Tibial nerve (tissue), 4 donors: ENCODE results near the gene CAMSAP1. TPM values are rescaled to one million over a fixed set of nuclear protein-coding genes. Genes with fewer than 3 reads are reported as not detected.

Source experiments
- DNase-seq, 2 donors: peaks; one replicate each; pipeline ENCODE4 v3.0.0-alpha.2; 2019; ENCODE audit warnings: low spot score in 2 of 2
- H3K27ac ChIP-seq, 4 donors: fragments of 200-600 bp; sonication (generic) in 3 of 4; one replicate each; pipeline ENCODE4 v1.5.1; 2017 to 2019; ENCODE audit warnings: mild to moderate bottlenecking in 1 of 4
- H3K27me3 ChIP-seq, 2 donors: fragments of 200-600 bp; sonication (generic) in 1 of 2; one replicate each; pipeline versions ENCODE4 v1.5.1 to v1.6.0; 2017 to 2019
- H3K36me3 ChIP-seq, 3 donors: fragments of 200-600 bp; sonication (generic); one replicate each; pipeline ENCODE4 v1.5.1; 2018 to 2019
- H3K4me1 ChIP-seq, 4 donors: fragments of 200-600 bp; sonication (generic) in 3 of 4; one replicate each; pipeline ENCODE4 v1.5.1; 2017 to 2019
- H3K4me3 ChIP-seq, 4 donors: fragments of 200-600 bp; sonication (generic) in 3 of 4; one replicate each; pipeline ENCODE4 v1.5.1; 2017 to 2019; ENCODE audit warnings: mild to moderate bottlenecking in 1 of 4, moderate library complexity in 1 of 4
- H3K9me3 ChIP-seq, 4 donors: fragments of 200-600 bp; sonication (generic) in 3 of 4; one replicate each; pipeline ENCODE4 v1.5.1; 2017 to 2019
- EP300 ChIP-seq, 2 donors: sonication (generic); formaldehyde crosslinking; IDR thresholded peaks; one replicate each; pipeline ENCODE4 v1.6.1; 2017; ENCODE audit warnings: antibody characterized with exemption in 2 of 2, mild to moderate bottlenecking in 1 of 2
- POLR2A ChIP-seq, 2 donors: fragments of 450-650 bp; IDR thresholded peaks; one replicate each; pipeline ENCODE4 v1.6.1; 2017; ENCODE audit warnings: antibody characterized with exemption in 2 of 2, mild to moderate bottlenecking in 2 of 2, moderate library complexity in 2 of 2
- WGBS, 2 donors: methylation state at CpG; one replicate each; pipeline ENCODE4 v1.1.5; 2018; 5-methylcytosine and 5-hydroxymethylcytosine counted together
- total RNA-seq, 4 donors: library from RNA; depleted of rRNA; stranded (reverse); fragments of >200 nt; gene quantifications; one replicate each; pipeline ENCODE4 v1.1.0, GENCODE V29; 2016
- TF ChIP-seq, protein P1 (sequence below), 5 experiments: fragments of 200-600 bp in 3 of 5; fragments of 450-650 bp in 2 of 5; sonication (generic) in 3 of 5; IDR thresholded peaks; one replicate each; pipeline ENCODE4 v1.5.1; 2016 to 2019; ENCODE audit warnings: antibody characterized with exemption in 5 of 5, mild to moderate bottlenecking in 3 of 5, moderate library complexity in 2 of 5

Gene CAMSAP1
- total RNA-seq, 4 donors from 2014 or later, result 27.6 to 40.8 (median 35.7) TPM

DNA sequence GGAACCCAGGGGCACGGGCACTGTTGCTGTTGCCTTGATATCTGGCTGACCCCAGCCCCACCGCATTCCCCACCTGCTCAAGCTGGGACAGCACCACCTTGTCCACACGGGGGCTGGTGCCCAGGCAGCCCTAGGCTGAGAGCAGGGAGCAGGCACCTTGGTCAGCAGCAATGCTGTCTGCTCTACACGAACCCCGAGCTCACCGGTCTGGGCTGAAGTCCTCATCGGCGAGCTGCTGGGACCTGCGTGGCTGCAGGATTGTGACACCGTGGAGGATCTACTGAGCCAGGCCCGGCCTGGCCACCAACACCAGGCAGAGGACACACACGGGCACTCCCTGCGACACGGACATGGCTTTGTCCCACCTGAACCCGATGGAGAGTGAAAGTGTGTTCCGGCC lies 127.3 kb downstream of the CAMSAP1 start:
- H3K4me3 ChIP-seq, result no peak overlapping the region
- TF ChIP-seq, protein P1, sequence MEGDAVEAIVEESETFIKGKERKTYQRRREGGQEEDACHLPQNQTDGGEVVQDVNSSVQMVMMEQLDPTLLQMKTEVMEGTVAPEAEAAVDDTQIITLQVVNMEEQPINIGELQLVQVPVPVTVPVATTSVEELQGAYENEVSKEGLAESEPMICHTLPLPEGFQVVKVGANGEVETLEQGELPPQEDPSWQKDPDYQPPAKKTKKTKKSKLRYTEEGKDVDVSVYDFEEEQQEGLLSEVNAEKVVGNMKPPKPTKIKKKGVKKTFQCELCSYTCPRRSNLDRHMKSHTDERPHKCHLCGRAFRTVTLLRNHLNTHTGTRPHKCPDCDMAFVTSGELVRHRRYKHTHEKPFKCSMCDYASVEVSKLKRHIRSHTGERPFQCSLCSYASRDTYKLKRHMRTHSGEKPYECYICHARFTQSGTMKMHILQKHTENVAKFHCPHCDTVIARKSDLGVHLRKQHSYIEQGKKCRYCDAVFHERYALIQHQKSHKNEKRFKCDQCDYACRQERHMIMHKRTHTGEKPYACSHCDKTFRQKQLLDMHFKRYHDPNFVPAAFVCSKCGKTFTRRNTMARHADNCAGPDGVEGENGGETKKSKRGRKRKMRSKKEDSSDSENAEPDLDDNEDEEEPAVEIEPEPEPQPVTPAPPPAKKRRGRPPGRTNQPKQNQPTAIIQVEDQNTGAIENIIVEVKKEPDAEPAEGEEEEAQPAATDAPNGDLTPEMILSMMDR (IDR thresholded peaks at IDR 0.05), result no peak
- TF ChIP-seq EP300 (IDR thresholded peaks at IDR 0.05), result no peak
- TF ChIP-seq POLR2A (IDR thresholded peaks at IDR 0.05), result no peak
- no peak overlapping the region for H3K27ac ChIP-seq
- DNase-seq, result no peak
- H3K9me3 ChIP-seq, result no peaks in the 10 kb centered on the region
- WGBS, 2 donors, result 80 to 87% methylated on average over 13 to 15 of the region's 16 CpGs
- H3K4me1 ChIP-seq, result no peaks in the 10 kb centered on the region
- H3K27me3 ChIP-seq, result peaks cover 0 to 6% of the 10 kb centered on the region in 2 donors
- no peaks in the 10 kb centered on the region for H3K36me3 ChIP-seq

DNA sequence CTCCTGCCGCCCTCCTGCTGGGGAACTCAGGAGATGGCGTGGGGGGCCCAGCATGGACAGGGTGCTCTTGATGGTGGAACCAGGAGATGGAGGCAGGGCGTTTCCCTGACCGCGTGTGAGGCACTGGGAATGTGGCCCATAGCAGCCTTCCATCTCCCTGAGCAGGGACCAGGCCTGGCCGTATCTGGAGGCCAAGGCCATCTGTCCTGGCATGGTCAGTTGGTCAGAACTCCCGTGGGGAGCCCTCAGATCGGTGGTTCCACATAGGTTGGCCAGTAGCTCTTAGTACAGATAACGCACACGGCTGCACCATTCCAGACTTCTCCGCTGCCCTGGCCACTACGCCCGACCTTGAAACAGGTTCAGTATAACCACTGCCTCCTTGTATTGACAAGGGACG lies 127.8 kb downstream of the CAMSAP1 start:
- no peaks in the 10 kb centered on the region for H3K36me3 ChIP-seq
- H3K27me3 ChIP-seq, result peaks cover 0 to under 1% of the 10 kb centered on the region in 2 donors
- H3K27ac ChIP-seq, result no peak overlapping the region
- H3K4me3 ChIP-seq, result no peak overlapping the region
- no peaks in the 10 kb centered on the region for H3K9me3 ChIP-seq
- WGBS, 2 donors, result 88% methylated on average over 12 to 14 of the region's 14 CpGs
- TF ChIP-seq POLR2A (IDR thresholded peaks at IDR 0.05) (no peak), EP300 (IDR thresholded peaks at IDR 0.05) (no peak)
- TF ChIP-seq, protein P1 (IDR thresholded peaks at IDR 0.05), result no peak
- no peak for DNase-seq
- no peaks in the 10 kb centered on the region for H3K4me1 ChIP-seq

DNA sequence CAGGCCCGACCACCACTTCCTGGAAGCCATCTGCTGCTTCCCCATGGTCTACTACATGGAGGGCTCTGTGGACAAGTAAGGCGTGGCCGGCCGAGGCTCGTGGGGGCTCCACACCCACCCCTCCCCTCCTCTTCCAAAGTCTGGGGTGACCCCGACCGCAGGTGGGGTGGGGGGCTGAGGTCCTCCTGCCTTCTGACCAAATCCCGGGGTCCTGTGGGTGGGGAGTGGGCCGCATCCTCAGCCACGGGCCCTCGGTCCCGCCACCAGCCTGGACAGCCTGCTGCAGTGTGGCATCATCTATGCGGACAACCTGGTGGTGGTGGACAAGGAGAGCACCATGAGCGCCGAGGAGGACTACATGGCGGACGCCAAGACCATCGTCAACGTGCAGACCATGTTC lies 128.9 kb downstream of the CAMSAP1 start:
- Histone ChIP-seq H3K27ac (no peak overlapping the region), H3K4me1 (no peaks in the 10 kb centered on the region), H3K4me3 (no peak overlapping the region), H3K36me3 (no peaks in the 10 kb centered on the region), H3K27me3 (no peaks in the 10 kb centered on the region), H3K9me3 (no peaks in the 10 kb centered on the region)
- no peak for DNase-seq
- WGBS, 2 donors, result 93 to 98% methylated on average over 9 to 18 of the region's 19 CpGs
- TF ChIP-seq, protein P1 (IDR thresholded peaks at IDR 0.05), result no peak
- no peak for TF ChIP-seq EP300 (IDR thresholded peaks at IDR 0.05)
- no peak for TF ChIP-seq POLR2A (IDR thresholded peaks at IDR 0.05)

- no peak overlapping the region for H3K4me3 ChIP-seq
- H3K36me3 ChIP-seq, result no peaks in the 10 kb centered on the region
- H3K27me3 ChIP-seq, result peaks cover 0 to 1% of the 10 kb centered on the region in 2 donors
- no peak overlapping the region for H3K27ac ChIP-seq
- no peak for TF ChIP-seq POLR2A (IDR thresholded peaks at IDR 0.05)
- TF ChIP-seq EP300 (IDR thresholded peaks at IDR 0.05), result no peak
- TF ChIP-seq, protein P1 (IDR thresholded peaks at IDR 0.05), result no peak
- DNase-seq, result no peak
- no peaks in the 10 kb centered on the region for H3K9me3 ChIP-seq
- no peaks in the 10 kb centered on the region for H3K4me1 ChIP-seq
Observed at GRCh38 chr9:135777623-135778177, 129.6 kb downstream of the CAMSAP1 start.

GRCh38 chr9:135776893-135777622 lies 130.3 kb downstream of the CAMSAP1 start:
- 80 to 84% methylated on average over 11 to 22 of the region's 25 CpGs for WGBS, 2 donors
- H3K27ac ChIP-seq, result no peak overlapping the region
- no peaks in the 10 kb centered on the region for H3K4me1 ChIP-seq
- no peaks in the 10 kb centered on the region for H3K9me3 ChIP-seq
- DNase-seq, result no peak
- H3K36me3 ChIP-seq, result no peaks in the 10 kb centered on the region
- no peak overlapping the region for H3K4me3 ChIP-seq
- H3K27me3 ChIP-seq, result peaks cover 0 to 7% of the 10 kb centered on the region in 2 donors
- TF ChIP-seq EP300 (IDR thresholded peaks at IDR 0.05), result no peak
- TF ChIP-seq, protein P1 (IDR thresholded peaks at IDR 0.05), result no peak
- no peak for TF ChIP-seq POLR2A (IDR thresholded peaks at IDR 0.05)
